Activated T-cell treated with anti-CD3 and anti-CD28 coated beads, Interleukin-2, amount 50 U/mL, for 4 hours (primary cell): Measurements from ENCODE around the gene PHIP. TPM values are rescaled to one million over a fixed set of nuclear protein-coding genes. Genes with fewer than 3 reads are reported as not detected.
"Not testable (repeated sequence)": the region's sequence is repeated elsewhere in the genome, so short reads cannot be mapped to it uniquely, and the experiment has no call there.

Source experiments
- ATAC-seq, 2 donors: fragments of 200-7000 bp; cut with Tn5 transposase; one replicate each; pipeline ENCODE4 v1.10.0; 2021
- DNase-seq: peaks from one replicate; pipeline ENCODE4 v3.0.0-alpha.2; 2020
- H3K27me3 Mint-ChIP-seq: one replicate; pipeline ENCODE4 v1.8.0; 2021; ENCODE audit warnings: low read depth, mixed read lengths
- H3K36me3 Mint-ChIP-seq: one replicate; pipeline ENCODE4 v1.8.0; 2022; ENCODE audit warnings: mixed read lengths; ENCODE audit not compliant: insufficient read depth
- H3K4me1 Mint-ChIP-seq: one replicate; pipeline ENCODE4 v1.8.0; 2021; ENCODE audit warnings: low read depth, mixed read lengths
- H3K4me3 Mint-ChIP-seq: one replicate; pipeline ENCODE4 v1.8.0; 2021; ENCODE audit warnings: mild to moderate bottlenecking, moderate library complexity, mixed read lengths
- H3K9me3 Mint-ChIP-seq: one replicate; pipeline ENCODE4 v1.8.0; 2021; ENCODE audit warnings: mixed read lengths
- total RNA-seq, 3 donors: library from RNA; stranded (reverse); gene quantifications; one replicate each; pipeline ENCODE4 v1.2.1, GENCODE V29; 2021

Gene PHIP
- total RNA-seq, 3 donors from 2014 or later, result 17.0 to 18.4 (median 17.6) TPM

- Mint-ChIP-seq H3K4me1 (no peaks in the 10 kb centered on the region), H3K27me3 (no peaks in the 10 kb centered on the region), H3K9me3 (peaks cover 11% of the 10 kb centered on the region), H3K4me3 (no peak overlapping the region), H3K36me3 (peaks cover 58% of the 10 kb centered on the region)
- ATAC-seq (no peak), DNase-seq (no peak)
Observed at GRCh38 chr6:78954740-78955139, 123.3 kb downstream of the PHIP start.

GRCh38 chr6:78953798-78954197 lies 124.3 kb downstream of the PHIP start:
- ATAC-seq (no peak), DNase-seq (no peak)
- no peaks in the 10 kb centered on the region for H3K4me1 Mint-ChIP-seq

GRCh38 chr6:78952362-78952761 lies 125.7 kb downstream of the PHIP start:
- DNase-seq, result no peak
- Mint-ChIP-seq H3K9me3 (peaks cover 20% of the 10 kb centered on the region), H3K4me3 (no peak overlapping the region), H3K36me3 (peaks cover 72% of the 10 kb centered on the region), H3K4me1 (no peaks in the 10 kb centered on the region), H3K27me3 (no peaks in the 10 kb centered on the region)
- no peak for ATAC-seq

More at GRCh38 chr6:78953798-78954197, 124.3 kb downstream of the PHIP start:
- no peaks in the 10 kb centered on the region for H3K27me3 Mint-ChIP-seq
- H3K4me3 Mint-ChIP-seq, result no peak overlapping the region
- H3K36me3 Mint-ChIP-seq, result peaks cover 66% of the 10 kb centered on the region
- H3K9me3 Mint-ChIP-seq, result peaks cover 20% of the 10 kb centered on the region

- Mint-ChIP-seq H3K27me3 (no peaks in the 10 kb centered on the region), H3K36me3 (peaks cover 70% of the 10 kb centered on the region), H3K9me3 (peaks cover 20% of the 10 kb centered on the region), H3K4me1 (no peaks in the 10 kb centered on the region), H3K4me3 (no peak overlapping the region)
- DNase-seq (no peak), ATAC-seq (no peak)
Observed at GRCh38 chr6:78948785-78949184, 129.3 kb downstream of the PHIP start.

GRCh38 chr6:78947962-78948361 lies 130.1 kb downstream of the PHIP start:
- Mint-ChIP-seq H3K9me3 (peaks cover 20% of the 10 kb centered on the region), H3K4me3 (no peak overlapping the region), H3K36me3 (peaks cover 67% of the 10 kb centered on the region), H3K27me3 (no peaks in the 10 kb centered on the region), H3K4me1 (no peaks in the 10 kb centered on the region)
- DNase-seq (no peak), ATAC-seq (no peak)

GRCh38 chr6:78947529-78947928 lies 130.5 kb downstream of the PHIP start:
- Mint-ChIP-seq H3K36me3 (peaks cover 63% of the 10 kb centered on the region), H3K4me3 (no peak overlapping the region), H3K27me3 (no peaks in the 10 kb centered on the region), H3K9me3 (peaks cover 17% of the 10 kb centered on the region), H3K4me1 (no peaks in the 10 kb centered on the region)
- ATAC-seq (no peak), DNase-seq (no peak)

GRCh38 chr6:78942446-78942845 lies 135.6 kb downstream of the PHIP start:
- DNase-seq (no peak), ATAC-seq (no peak)
- Mint-ChIP-seq H3K4me3 (no peak overlapping the region), H3K4me1 (no peaks in the 10 kb centered on the region), H3K36me3 (peaks cover 37% of the 10 kb centered on the region), H3K27me3 (no peaks in the 10 kb centered on the region), H3K9me3 (no peaks in the 10 kb centered on the region)

- Mint-ChIP-seq H3K27me3 (no peaks in the 10 kb centered on the region), H3K4me1 (no peaks in the 10 kb centered on the region), H3K36me3 (peaks cover 17% of the 10 kb centered on the region), H3K9me3 (peaks cover 5% of the 10 kb centered on the region), H3K4me3 (no peak overlapping the region)
- ATAC-seq (no peak), DNase-seq (no peak)
Observed at GRCh38 chr6:78936515-78936914, 141.5 kb downstream of the PHIP start.

- Mint-ChIP-seq H3K4me1 (no peaks in the 10 kb centered on the region), H3K4me3 (no peak overlapping the region), H3K27me3 (no peaks in the 10 kb centered on the region), H3K36me3 (peaks cover 8% of the 10 kb centered on the region), H3K9me3 (peaks cover 5% of the 10 kb centered on the region)
- ATAC-seq (no peak), DNase-seq (no peak)
Observed at GRCh38 chr6:78935553-78935952, 142.5 kb downstream of the PHIP start.

- peaks cover 62% of the 10 kb centered on the region for H3K9me3 Mint-ChIP-seq
- peaks cover 1% of the 10 kb centered on the region for H3K36me3 Mint-ChIP-seq
- H3K4me3 Mint-ChIP-seq, result no peak overlapping the region
- ATAC-seq (no peak), DNase-seq (no peak)
- H3K27me3 Mint-ChIP-seq, result no peaks in the 10 kb centered on the region
- H3K4me1 Mint-ChIP-seq, result no peaks in the 10 kb centered on the region
Observed at GRCh38 chr6:78925317-78925716, 152.7 kb downstream of the PHIP start.

- not testable (repeated sequence) for H3K36me3 Mint-ChIP-seq, H3K4me1 Mint-ChIP-seq, H3K4me3 Mint-ChIP-seq, ATAC-seq, H3K27me3 Mint-ChIP-seq, DNase-seq
- peaks cover 57% of the 10 kb centered on the region for H3K9me3 Mint-ChIP-seq
Observed at GRCh38 chr6:78921168-78921567, 156.9 kb downstream of the PHIP start.

GRCh38 chr6:78917788-78918187 lies 160.3 kb downstream of the PHIP start:
- peaks cover 42% of the 10 kb centered on the region for H3K9me3 Mint-ChIP-seq
- peaks cover 3% of the 10 kb centered on the region for H3K27me3 Mint-ChIP-seq
- H3K4me3 Mint-ChIP-seq, result no peak overlapping the region
- no peak for ATAC-seq
- DNase-seq, result no peak
- no peaks in the 10 kb centered on the region for H3K4me1 Mint-ChIP-seq
- peaks cover 1% of the 10 kb centered on the region for H3K36me3 Mint-ChIP-seq

GRCh38 chr6:78916411-78916810 lies 161.6 kb downstream of the PHIP start:
- DNase-seq (no peak), ATAC-seq (no peak)
- H3K9me3 Mint-ChIP-seq, result peaks cover 34% of the 10 kb centered on the region
- no peaks in the 10 kb centered on the region for H3K4me1 Mint-ChIP-seq
- H3K27me3 Mint-ChIP-seq, result peaks cover 10% of the 10 kb centered on the region
- H3K36me3 Mint-ChIP-seq, result peaks cover 1% of the 10 kb centered on the region
- no peak overlapping the region for H3K4me3 Mint-ChIP-seq

GRCh38 chr6:78911218-78911940 lies 166.7 kb downstream of the PHIP start:
- peaks cover 15% of the 10 kb centered on the region for H3K4me1 Mint-ChIP-seq
- DNase-seq (no peak), ATAC-seq (no peak)
- H3K36me3 Mint-ChIP-seq, result peaks cover 5% of the 10 kb centered on the region
- peaks cover 27% of the 10 kb centered on the region for H3K27me3 Mint-ChIP-seq
- H3K9me3 Mint-ChIP-seq, result peaks cover 8% of the 10 kb centered on the region
- no peak overlapping the region for H3K4me3 Mint-ChIP-seq

GRCh38 chr6:78910591-78911171 lies 167.4 kb downstream of the PHIP start:
- Mint-ChIP-seq H3K36me3 (peaks cover 8% of the 10 kb centered on the region), H3K27me3 (peaks cover 27% of the 10 kb centered on the region), H3K4me3 (peak overlapping the region; percentile 50), H3K4me1 (peaks cover 15% of the 10 kb centered on the region), H3K9me3 (peaks cover 2% of the 10 kb centered on the region)
- ATAC-seq (peak; percentile 56 to 77), DNase-seq (no peak)
